Measurements from ENCODE around the gene DGCR6. TPM values are rescaled to one million over a fixed set of nuclear protein-coding genes. Genes with fewer than 3 reads are reported as not detected.
A peak's percentile ranks its signal among the peaks of the same experiment; 100 is the strongest.
"Not testable (repeated sequence)": the region's sequence is repeated elsewhere in the genome, so short reads cannot be mapped to it uniquely, and the experiment has no call there.

The DGCR6 gene
- total RNA-seq, 1 donor from 2014 or later = 5.0 TPM

- no peak overlapping the region for H3K27ac Mint-ChIP-seq
- H3K36me3 Mint-ChIP-seq = no peaks in the 10 kb centered on the region
- no peaks in the 10 kb centered on the region for H3K9me3 Mint-ChIP-seq
- DNase-seq (ENCODE audit: extremely low spot score, unreplicated experiment) = no peak
- TF ChIP-seq CTCF (conservative IDR thresholded peaks at IDR 0.05) = no peak
- peaks cover 4% of the 10 kb centered on the region for H3K4me1 Mint-ChIP-seq (ENCODE audit: unreplicated experiment)
- peaks cover 26% of the 10 kb centered on the region for H3K27me3 Mint-ChIP-seq
- no peak overlapping the region for H3K4me3 Mint-ChIP-seq
Observed at GRCh38 chr22:18952022-18952421, 45.9 kb downstream of the DGCR6 start.

GRCh38 chr22:18953128-18953527 lies 47.0 kb downstream of the DGCR6 start:
- not testable (repeated sequence) for H3K4me1 Mint-ChIP-seq (ENCODE audit: unreplicated experiment); H3K36me3 Mint-ChIP-seq; H3K27ac Mint-ChIP-seq; H3K9me3 Mint-ChIP-seq; H3K4me3 Mint-ChIP-seq; DNase-seq (ENCODE audit: extremely low spot score, unreplicated experiment)
- H3K27me3 Mint-ChIP-seq = peaks cover 20% of the 10 kb centered on the region

GRCh38 chr22:18954303-18954989 lies 48.3 kb downstream of the DGCR6 start:
- H3K36me3 Mint-ChIP-seq; H3K9me3 Mint-ChIP-seq; H3K4me3 Mint-ChIP-seq; DNase-seq (ENCODE audit: extremely low spot score, unreplicated experiment); H3K27ac Mint-ChIP-seq; H3K4me1 Mint-ChIP-seq (ENCODE audit: unreplicated experiment): not testable (repeated sequence)
- peak; percentile 88 for TF ChIP-seq CTCF (conservative IDR thresholded peaks at IDR 0.05)
- peaks cover 14% of the 10 kb centered on the region for H3K27me3 Mint-ChIP-seq

- no peak for DNase-seq (ENCODE audit: extremely low spot score, unreplicated experiment)
- peaks cover 7% of the 10 kb centered on the region for H3K27me3 Mint-ChIP-seq
- no peaks in the 10 kb centered on the region for H3K36me3 Mint-ChIP-seq
- no peak overlapping the region for H3K4me3 Mint-ChIP-seq
- no peaks in the 10 kb centered on the region for H3K9me3 Mint-ChIP-seq
- H3K4me1 Mint-ChIP-seq (ENCODE audit: unreplicated experiment) = no peaks in the 10 kb centered on the region
- no peak for TF ChIP-seq CTCF (conservative IDR thresholded peaks at IDR 0.05)
- no peak overlapping the region for H3K27ac Mint-ChIP-seq
Observed at GRCh38 chr22:18954990-18955571, 49.0 kb downstream of the DGCR6 start.

GRCh38 chr22:18955696-18956095 lies 49.6 kb downstream of the DGCR6 start:
- Mint-ChIP-seq H3K27ac (no peak overlapping the region), H3K9me3 (no peaks in the 10 kb centered on the region), H3K36me3 (no peaks in the 10 kb centered on the region), H3K4me3 (no peak overlapping the region), H3K4me1 (ENCODE audit: unreplicated experiment) (no peaks in the 10 kb centered on the region), H3K27me3 (peaks cover 3% of the 10 kb centered on the region)
- no peak for DNase-seq (ENCODE audit: extremely low spot score, unreplicated experiment)
- TF ChIP-seq CTCF (conservative IDR thresholded peaks at IDR 0.05) = no peak

GRCh38 chr22:18956121-18956895 lies 50.2 kb downstream of the DGCR6 start:
- not testable (repeated sequence) for H3K4me3 Mint-ChIP-seq; DNase-seq (ENCODE audit: extremely low spot score, unreplicated experiment); H3K9me3 Mint-ChIP-seq; H3K4me1 Mint-ChIP-seq (ENCODE audit: unreplicated experiment); H3K27ac Mint-ChIP-seq; H3K36me3 Mint-ChIP-seq; H3K27me3 Mint-ChIP-seq

- not testable (repeated sequence) for DNase-seq (ENCODE audit: extremely low spot score, unreplicated experiment); H3K36me3 Mint-ChIP-seq
Observed at GRCh38 chr22:18956956-18957355, 50.8 kb downstream of the DGCR6 start.

GRCh38 chr22:18957621-18958320 lies 51.7 kb downstream of the DGCR6 start:
- H3K9me3 Mint-ChIP-seq; H3K27ac Mint-ChIP-seq; H3K36me3 Mint-ChIP-seq; DNase-seq (ENCODE audit: extremely low spot score, unreplicated experiment); H3K4me3 Mint-ChIP-seq; H3K4me1 Mint-ChIP-seq (ENCODE audit: unreplicated experiment); H3K27me3 Mint-ChIP-seq: not testable (repeated sequence)

More at GRCh38 chr22:18956956-18957355, 50.8 kb downstream of the DGCR6 start:
- not testable (repeated sequence) for H3K27me3 Mint-ChIP-seq; H3K4me1 Mint-ChIP-seq (ENCODE audit: unreplicated experiment); H3K27ac Mint-ChIP-seq; H3K9me3 Mint-ChIP-seq; H3K4me3 Mint-ChIP-seq

- H3K27me3 Mint-ChIP-seq, H3K4me3 Mint-ChIP-seq: not testable (repeated sequence)
Observed at GRCh38 chr22:18958321-18958705, 52.2 kb downstream of the DGCR6 start.

More at GRCh38 chr22:18958321-18958705, 52.2 kb downstream of the DGCR6 start:
- H3K36me3 Mint-ChIP-seq; H3K27ac Mint-ChIP-seq; DNase-seq (ENCODE audit: extremely low spot score, unreplicated experiment); H3K4me1 Mint-ChIP-seq (ENCODE audit: unreplicated experiment); H3K9me3 Mint-ChIP-seq: not testable (repeated sequence)
